Measurements from ENCODE around the gene OTOP3. TPM values are rescaled to one million over a fixed set of nuclear protein-coding genes. Genes with fewer than 3 reads are reported as not detected.

The OTOP3 gene
- total RNA-seq (under 1 TPM; 0.15 to 0.65 (median 0.39) TPM), polyA plus RNA-seq (under 1 TPM; 0.15 to 0.35 TPM)

GRCh38 chr17:74935585-74936469 is at the start of gene OTOP3:
OTOP3 (plus strand) TSS chr17:74935898; CDS start chr17:74935922, 24 bp downstream.
- Histone ChIP-seq H3K9me3 (no peaks in the 10 kb centered on the region), H3K4me3 (peak within 1 kb of the TSS in 1 of 4 donors; percentile 18), H3K36me3 (no peaks in the 10 kb centered on the region), H3K27me3 (no peaks in the 10 kb centered on the region), H3K4me1 (no peaks in the 10 kb centered on the region), H3K27ac (no peak within 1 kb of the TSS)
- FAIRE-seq (no peak), ATAC-seq (peak; percentile 66 to 76 (median 72)), DNase-seq (peak in 1 of 6 donors; percentile 36)
- no peak for TF ChIP-seq CTCF (IDR thresholded peaks at IDR 0.05)
- intact Hi-C loops (cut with DNase I), result no loop called here
- WGBS, 2 donors, result 5 to 6% methylated on average over 47 to 78 of the region's 78 CpGs

- Histone ChIP-seq H3K36me3 (no peaks in the 10 kb centered on the region), H3K27ac (no peak overlapping the region), H3K27me3 (no peaks in the 10 kb centered on the region), H3K4me1 (peaks cover 0 to 7% (median 6%) of the 10 kb centered on the region in 3 donors), H3K4me3 (no peak overlapping the region), H3K9me3 (no peaks in the 10 kb centered on the region)
- 52 to 58% methylated on average over 13 of the region's 13 CpGs for WGBS, 2 donors
- no peak for TF ChIP-seq CTCF (IDR thresholded peaks at IDR 0.05)
- ATAC-seq, result no peak
- intact Hi-C loops (cut with DNase I), result no loop called here
- FAIRE-seq, result no peak
- DNase-seq, result no peak
These were observed 47.2 kb upstream of the OTOP3 start for GRCh38 chr17:74888469-74888868.

GRCh38 chr17:74890554-74890953 is 45.1 kb upstream of the OTOP3 start:
- DNase-seq, result no peak
- Histone ChIP-seq H3K36me3 (no peaks in the 10 kb centered on the region), H3K27ac (no peak overlapping the region), H3K27me3 (no peaks in the 10 kb centered on the region), H3K4me1 (peaks cover 0 to 8% (median 6%) of the 10 kb centered on the region in 3 donors), H3K9me3 (no peaks in the 10 kb centered on the region), H3K4me3 (no peak overlapping the region)
- no peak for FAIRE-seq
- 88 to 90% methylated on average over 7 of the region's 7 CpGs for WGBS, 2 donors
- intact Hi-C loops (cut with DNase I), result no loop called here
- no peak for TF ChIP-seq CTCF (IDR thresholded peaks at IDR 0.05)
- no peak for ATAC-seq

GRCh38 chr17:74892013-74892841 is 43.5 kb upstream of the OTOP3 start:
- DNase-seq, result peak in 3 of 6 donors; percentile 52 to 68 (median 68)
- H3K4me3 ChIP-seq, result no peak overlapping the region
- H3K4me1 ChIP-seq, result peaks cover 0 to 8% (median 6%) of the 10 kb centered on the region in 3 donors
- no peaks in the 10 kb centered on the region for H3K9me3 ChIP-seq
- no peaks in the 10 kb centered on the region for H3K36me3 ChIP-seq
- 46 to 56% methylated on average over 20 of the region's 20 CpGs for WGBS, 2 donors
- no peak for TF ChIP-seq CTCF (IDR thresholded peaks at IDR 0.05)
- H3K27me3 ChIP-seq, result no peaks in the 10 kb centered on the region
- intact Hi-C loops (cut with DNase I), result no loop called here
- ATAC-seq, result peak; percentile 64 to 86 (median 82)
- no peak overlapping the region for H3K27ac ChIP-seq
- no peak for FAIRE-seq

Data from pancreas (tissue), 10 donors.